Mammary epithelial cell (primary cell): ENCODE measurements around the gene RAB26.

Experiments used
- EZH2 ChIP-seq: IDR thresholded peaks from 2 replicates; pipeline ENCODE4 v1.6.1; 2012; ENCODE audit warnings: low read length, inconsistent platforms, borderline replicate concordance
- TF ChIP-seq, protein P1 (sequence below), 2 donors: IDR thresholded peaks in 1 of 2; conservative IDR thresholded peaks in 1 of 2; 2 replicates each; pipeline ENCODE4 v1.5.1; 2011 to 2012; ENCODE audit warnings: inconsistent platforms in 2 of 2, low read length in 2 of 2, mild to moderate bottlenecking in 2 of 2, control low read depth in 1 of 2, low read depth in 1 of 2; ENCODE audit not compliant: insufficient read depth in 1 of 2; ENCODE audit errors: extremely low read depth in 1 of 2

- TF ChIP-seq, protein P1, sequence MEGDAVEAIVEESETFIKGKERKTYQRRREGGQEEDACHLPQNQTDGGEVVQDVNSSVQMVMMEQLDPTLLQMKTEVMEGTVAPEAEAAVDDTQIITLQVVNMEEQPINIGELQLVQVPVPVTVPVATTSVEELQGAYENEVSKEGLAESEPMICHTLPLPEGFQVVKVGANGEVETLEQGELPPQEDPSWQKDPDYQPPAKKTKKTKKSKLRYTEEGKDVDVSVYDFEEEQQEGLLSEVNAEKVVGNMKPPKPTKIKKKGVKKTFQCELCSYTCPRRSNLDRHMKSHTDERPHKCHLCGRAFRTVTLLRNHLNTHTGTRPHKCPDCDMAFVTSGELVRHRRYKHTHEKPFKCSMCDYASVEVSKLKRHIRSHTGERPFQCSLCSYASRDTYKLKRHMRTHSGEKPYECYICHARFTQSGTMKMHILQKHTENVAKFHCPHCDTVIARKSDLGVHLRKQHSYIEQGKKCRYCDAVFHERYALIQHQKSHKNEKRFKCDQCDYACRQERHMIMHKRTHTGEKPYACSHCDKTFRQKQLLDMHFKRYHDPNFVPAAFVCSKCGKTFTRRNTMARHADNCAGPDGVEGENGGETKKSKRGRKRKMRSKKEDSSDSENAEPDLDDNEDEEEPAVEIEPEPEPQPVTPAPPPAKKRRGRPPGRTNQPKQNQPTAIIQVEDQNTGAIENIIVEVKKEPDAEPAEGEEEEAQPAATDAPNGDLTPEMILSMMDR (conservative IDR thresholded peaks at IDR 0.05 in 1 of 2, IDR thresholded peaks at IDR 0.05 in 1 of 2; ENCODE audit: extremely low read depth in 1 of 2, insufficient read depth in 1 of 2, low read depth in 1 of 2, low read length in 2 of 2), result no peak
- no peak for TF ChIP-seq EZH2
Observed at GRCh38 chr16:2190659-2191445, 42.4 kb downstream of the RAB26 start.
